ENCODE data around the gene MAGI2. TPM values are rescaled to one million over a fixed set of nuclear protein-coding genes. Genes with fewer than 3 reads are reported as not detected.
A peak's percentile ranks its signal among the peaks of the same experiment; 100 is the strongest.

The MAGI2 gene
- polyA plus RNA-seq (2013, experiment 1 of 2), result 4.1 TPM
- polyA plus RNA-seq (2013, experiment 2 of 2), result 3.9 TPM

DNA sequence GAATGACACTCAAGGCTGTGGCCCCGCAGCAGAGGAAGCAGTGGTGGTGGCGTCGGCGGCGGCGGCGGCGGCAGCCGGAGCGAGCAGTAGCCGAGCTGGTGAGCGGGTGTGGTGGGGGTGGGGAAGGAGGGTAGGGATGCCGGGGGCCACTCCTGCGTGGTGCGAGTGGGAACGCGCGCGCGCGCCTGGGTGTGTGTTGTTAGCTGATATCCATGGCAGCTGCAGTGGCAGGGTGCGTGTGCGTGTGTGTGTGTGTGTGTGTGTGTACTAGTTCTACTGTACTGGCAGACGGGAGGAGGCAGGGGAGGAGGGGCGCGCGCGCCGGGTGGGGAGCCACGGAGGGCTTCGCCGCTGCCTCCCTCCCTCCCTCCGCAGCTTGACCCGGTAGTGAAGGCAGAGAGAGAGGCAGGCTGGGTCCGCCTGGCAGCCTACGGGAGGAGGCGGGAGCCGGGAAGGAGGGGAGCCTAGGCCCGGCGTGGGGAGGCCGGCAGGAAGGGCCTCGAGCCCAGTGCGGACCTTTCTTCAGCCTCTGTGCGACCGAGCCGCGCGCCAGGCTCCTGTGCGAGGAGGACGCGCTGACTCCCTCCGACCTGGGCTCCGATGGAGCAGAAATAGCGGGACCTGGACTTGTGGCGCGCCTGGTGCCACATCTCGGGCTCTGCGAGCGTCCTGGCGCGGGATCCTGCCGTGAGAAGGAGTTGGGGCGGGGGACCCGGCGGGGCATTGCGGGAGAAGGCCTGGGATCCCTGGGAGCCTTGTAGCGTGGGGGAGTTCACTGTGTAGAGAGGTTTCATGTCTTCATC lies at the start of gene MAGI2:
MAGI2 (minus strand) TSS at position 110 of the 803 bp plus-strand sequence. CDS start 347 bp downstream, outside the sequence.
- Histone ChIP-seq H3K27me3 (ENCODE audit: control insufficient read depth in 1 of 2, insufficient read depth in 1 of 2, low read length in 2 of 2) (no peaks in the 10 kb centered on the region), H3K23ac (ENCODE audit: low read length in 2 of 2) (peak within 1 kb of the TSS; percentile 5 to 98), H3K4me2 (ENCODE audit: low read length, poor library complexity, severe bottlenecking) (peak within 1 kb of the TSS; percentile 100), H3K4ac (ENCODE audit: low read depth in 1 of 2, low read length in 2 of 2) (peak within 1 kb of the TSS; percentile 89 to 99), H3K27ac (ENCODE audit: low read length, poor library complexity, severe bottlenecking) (peak within 1 kb of the TSS; percentile 90), H2BK12ac (ENCODE audit: low read length in 2 of 2) (peak within 1 kb of the TSS; percentile 55 to 91), H3K9me3 (ENCODE audit: control insufficient read depth, low read length) (no peaks in the 10 kb centered on the region), H3K36me3 (ENCODE audit: control insufficient read depth in 1 of 2, insufficient read depth in 2 of 2, low read depth in 1 of 2, low read length in 2 of 2) (peaks cover 0 to 18% of the 10 kb centered on the region in 2 experiments), H3K9ac (ENCODE audit: low read length) (peak within 1 kb of the TSS; percentile 100), H4K8ac (ENCODE audit: low read length) (peak within 1 kb of the TSS; percentile 97), H2BK15ac (ENCODE audit: low read depth, poor library complexity, severe bottlenecking) (peak within 1 kb of the TSS; percentile 96), H3K4me1 (ENCODE audit: control insufficient read depth, insufficient read depth, low read depth, low read length) (peaks cover 4% of the 10 kb centered on the region), H3K4me3 (ENCODE audit: insufficient read depth in 1 of 2, low read depth in 1 of 2, low read length in 2 of 2) (peak within 1 kb of the TSS; percentile 87 to 92), H3K14ac (ENCODE audit: low read length in 2 of 2) (peak within 1 kb of the TSS in 1 of 2 experiments; percentile 94), H3K79me1 (replicated peaks; ENCODE audit: low read length, poor library complexity, severe bottlenecking) (peaks cover 24% of the 10 kb centered on the region), H2AFZ (ENCODE audit: low read depth, low read length) (peak within 1 kb of the TSS; percentile 96), H2BK120ac (ENCODE audit: low read depth, low read length) (peak within 1 kb of the TSS; percentile 91), H3K18ac (ENCODE audit: low read depth in 1 of 2, low read length in 2 of 2) (peak within 1 kb of the TSS; percentile 95 to 99), H4K91ac (ENCODE audit: low read length) (peak within 1 kb of the TSS; percentile 93), H2AK5ac (ENCODE audit: low read length, severe bottlenecking) (no peak within 1 kb of the TSS), H2BK5ac (ENCODE audit: low read depth, low read length, poor library complexity, severe bottlenecking) (peak within 1 kb of the TSS; percentile 67)
- DNase-seq, result peak; percentile 93
- under 1% methylated on average over 58 of the region's 67 CpGs for WGBS

DNA sequence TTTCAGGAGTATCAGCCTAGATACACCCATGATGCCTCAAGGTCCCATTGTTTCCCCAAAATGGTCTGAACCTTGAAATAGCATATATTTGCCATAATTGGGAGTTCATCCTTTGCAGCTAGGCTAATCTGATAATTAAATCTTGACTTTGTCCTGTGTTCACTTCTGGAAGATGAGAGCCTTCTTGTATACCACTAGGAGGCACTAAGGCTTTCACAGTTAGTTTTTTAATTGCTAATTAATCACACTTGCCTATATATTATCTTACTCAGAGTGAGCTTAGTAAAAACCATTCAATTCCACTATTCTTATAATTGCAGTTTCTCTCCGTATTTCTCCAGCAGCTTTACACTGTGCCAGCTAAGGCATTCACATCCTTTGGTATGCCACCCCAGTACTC lies 48.7 kb upstream of the MAGI2 start:
- WGBS, result 59% methylated on average over 1 of the region's 1 CpG
- Histone ChIP-seq H2AK5ac (ENCODE audit: low read length, severe bottlenecking) (peak overlapping the region; percentile 27), H4K8ac (ENCODE audit: low read length) (no peak overlapping the region), H2BK12ac (ENCODE audit: low read length in 2 of 2) (no peak overlapping the region), H3K4me2 (ENCODE audit: low read length, poor library complexity, severe bottlenecking) (no peak overlapping the region), H3K14ac (ENCODE audit: low read length in 2 of 2) (no peak overlapping the region), H3K9me3 (ENCODE audit: control insufficient read depth, low read length) (no peaks in the 10 kb centered on the region), H4K91ac (ENCODE audit: low read length) (no peak overlapping the region), H2BK15ac (ENCODE audit: low read depth, poor library complexity, severe bottlenecking) (no peak overlapping the region), H3K4me3 (ENCODE audit: insufficient read depth in 1 of 2, low read depth in 1 of 2, low read length in 2 of 2) (no peak overlapping the region), H3K18ac (ENCODE audit: low read depth in 1 of 2, low read length in 2 of 2) (no peak overlapping the region), H3K36me3 (ENCODE audit: control insufficient read depth in 1 of 2, insufficient read depth in 2 of 2, low read depth in 1 of 2, low read length in 2 of 2) (no peaks in the 10 kb centered on the region), H3K9ac (ENCODE audit: low read length) (no peak overlapping the region), H3K79me1 (replicated peaks; ENCODE audit: low read length, poor library complexity, severe bottlenecking) (no peaks in the 10 kb centered on the region), H3K4ac (ENCODE audit: low read depth in 1 of 2, low read length in 2 of 2) (peak overlapping the region in 1 of 2 experiments; percentile 24), H2BK5ac (ENCODE audit: low read depth, low read length, poor library complexity, severe bottlenecking) (no peak overlapping the region), H2AFZ (ENCODE audit: low read depth, low read length) (no peak overlapping the region), H3K4me1 (ENCODE audit: control insufficient read depth, insufficient read depth, low read depth, low read length) (peaks cover 3% of the 10 kb centered on the region), H3K27ac (ENCODE audit: low read length, poor library complexity, severe bottlenecking) (no peak overlapping the region), H3K27me3 (ENCODE audit: control insufficient read depth in 1 of 2, insufficient read depth in 1 of 2, low read length in 2 of 2) (no peaks in the 10 kb centered on the region), H2BK120ac (ENCODE audit: low read depth, low read length) (no peak overlapping the region), H3K23ac (ENCODE audit: low read length in 2 of 2) (no peak overlapping the region)
- no peak for DNase-seq

DNA sequence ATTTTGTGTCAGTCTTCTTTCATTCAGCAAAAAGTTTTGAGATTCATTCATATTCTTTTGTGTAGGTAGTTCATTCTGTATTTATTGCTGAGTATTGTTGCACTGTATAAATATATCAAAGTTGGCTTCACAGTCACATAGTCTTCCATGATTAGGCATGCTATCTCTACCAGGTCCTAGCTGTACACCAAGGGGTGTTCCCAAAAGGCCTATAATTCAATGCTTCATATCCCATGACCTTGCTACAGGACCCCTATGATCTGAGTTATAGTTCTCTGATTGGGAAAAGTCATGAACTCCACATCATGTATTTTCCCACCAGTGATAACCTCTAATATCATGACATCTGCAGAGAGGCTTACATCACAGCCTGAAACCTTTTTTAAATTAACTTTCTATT lies 47.3 kb upstream of the MAGI2 start:
- H2BK5ac ChIP-seq (ENCODE audit: low read depth, low read length, poor library complexity, severe bottlenecking), result no peak overlapping the region
- H3K18ac ChIP-seq (ENCODE audit: low read depth in 1 of 2, low read length in 2 of 2), result no peak overlapping the region
- no peak overlapping the region for H2BK120ac ChIP-seq (ENCODE audit: low read depth, low read length)

DNA sequence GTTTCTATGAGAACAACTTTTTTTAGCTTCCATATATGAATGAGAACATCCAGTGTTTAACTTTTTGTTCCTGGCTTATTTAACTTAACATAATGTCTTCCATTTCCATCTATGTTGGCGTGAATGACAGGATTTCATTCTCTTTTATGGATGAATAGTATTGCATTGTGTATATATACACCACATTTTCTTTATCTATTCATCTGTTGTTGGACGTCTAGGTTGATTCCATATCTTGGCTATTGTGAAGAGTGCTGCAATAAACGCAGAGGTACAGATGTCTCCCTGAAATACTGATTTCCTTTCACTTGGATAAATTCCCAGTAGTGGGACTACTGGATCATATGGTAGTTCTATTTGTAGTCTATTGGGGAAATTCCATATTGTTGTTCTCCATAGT lies 44.3 kb upstream of the MAGI2 start:
- no peak overlapping the region for H2BK120ac ChIP-seq (ENCODE audit: low read depth, low read length)
- no peak overlapping the region for H2BK5ac ChIP-seq (ENCODE audit: low read depth, low read length, poor library complexity, severe bottlenecking)
- no peak overlapping the region for H4K8ac ChIP-seq (ENCODE audit: low read length)
- no peak for DNase-seq
- no peak overlapping the region for H2BK12ac ChIP-seq (ENCODE audit: low read length in 2 of 2)
- no peak overlapping the region for H3K27ac ChIP-seq (ENCODE audit: low read length, poor library complexity, severe bottlenecking)
- H3K9me3 ChIP-seq (ENCODE audit: control insufficient read depth, low read length), result no peaks in the 10 kb centered on the region
- no peak overlapping the region for H2AFZ ChIP-seq (ENCODE audit: low read depth, low read length)
- H3K4ac ChIP-seq (ENCODE audit: low read depth in 1 of 2, low read length in 2 of 2), result no peak overlapping the region
- H3K4me2 ChIP-seq (ENCODE audit: low read length, poor library complexity, severe bottlenecking), result no peak overlapping the region
- no peaks in the 10 kb centered on the region for H3K4me1 ChIP-seq (ENCODE audit: control insufficient read depth, insufficient read depth, low read depth, low read length)
- H3K79me1 ChIP-seq (replicated peaks; ENCODE audit: low read length, poor library complexity, severe bottlenecking), result no peaks in the 10 kb centered on the region
- no peak overlapping the region for H2BK15ac ChIP-seq (ENCODE audit: low read depth, poor library complexity, severe bottlenecking)
- H3K36me3 ChIP-seq (ENCODE audit: control insufficient read depth in 1 of 2, insufficient read depth in 2 of 2, low read depth in 1 of 2, low read length in 2 of 2), result no peaks in the 10 kb centered on the region
- H3K18ac ChIP-seq (ENCODE audit: low read depth in 1 of 2, low read length in 2 of 2), result no peak overlapping the region
- no peak overlapping the region for H3K23ac ChIP-seq (ENCODE audit: low read length in 2 of 2)
- H3K4me3 ChIP-seq (ENCODE audit: insufficient read depth in 1 of 2, low read depth in 1 of 2, low read length in 2 of 2), result no peak overlapping the region
- no peak overlapping the region for H3K14ac ChIP-seq (ENCODE audit: low read length in 2 of 2)
- H3K27me3 ChIP-seq (ENCODE audit: control insufficient read depth in 1 of 2, insufficient read depth in 1 of 2, low read length in 2 of 2), result no peaks in the 10 kb centered on the region
- no peak overlapping the region for H4K91ac ChIP-seq (ENCODE audit: low read length)
- no peak overlapping the region for H3K9ac ChIP-seq (ENCODE audit: low read length)
- 100% methylated on average over 2 of the region's 3 CpGs for WGBS
- H2AK5ac ChIP-seq (ENCODE audit: low read length, severe bottlenecking), result no peak overlapping the region

More for the DNA sequence above, 47.3 kb upstream of the MAGI2 start:
- no peaks in the 10 kb centered on the region for H3K79me1 ChIP-seq (replicated peaks; ENCODE audit: low read length, poor library complexity, severe bottlenecking)
- DNase-seq, result no peak
- H3K4me3 ChIP-seq (ENCODE audit: insufficient read depth in 1 of 2, low read depth in 1 of 2, low read length in 2 of 2), result no peak overlapping the region
- H4K8ac ChIP-seq (ENCODE audit: low read length), result no peak overlapping the region
- no peak overlapping the region for H3K27ac ChIP-seq (ENCODE audit: low read length, poor library complexity, severe bottlenecking)
- H3K9ac ChIP-seq (ENCODE audit: low read length), result no peak overlapping the region
- H3K36me3 ChIP-seq (ENCODE audit: control insufficient read depth in 1 of 2, insufficient read depth in 2 of 2, low read depth in 1 of 2, low read length in 2 of 2), result no peaks in the 10 kb centered on the region
- peaks cover 3% of the 10 kb centered on the region for H3K4me1 ChIP-seq (ENCODE audit: control insufficient read depth, insufficient read depth, low read depth, low read length)
- H3K27me3 ChIP-seq (ENCODE audit: control insufficient read depth in 1 of 2, insufficient read depth in 1 of 2, low read length in 2 of 2), result no peaks in the 10 kb centered on the region
- H3K4me2 ChIP-seq (ENCODE audit: low read length, poor library complexity, severe bottlenecking), result no peak overlapping the region
- no peak overlapping the region for H4K91ac ChIP-seq (ENCODE audit: low read length)
- no peak overlapping the region for H2BK12ac ChIP-seq (ENCODE audit: low read length in 2 of 2)
- no peak overlapping the region for H2AK5ac ChIP-seq (ENCODE audit: low read length, severe bottlenecking)
- no peak overlapping the region for H2BK15ac ChIP-seq (ENCODE audit: low read depth, poor library complexity, severe bottlenecking)
- H3K9me3 ChIP-seq (ENCODE audit: control insufficient read depth, low read length), result no peaks in the 10 kb centered on the region
- H3K14ac ChIP-seq (ENCODE audit: low read length in 2 of 2), result no peak overlapping the region
- no peak overlapping the region for H3K23ac ChIP-seq (ENCODE audit: low read length in 2 of 2)
- H3K4ac ChIP-seq (ENCODE audit: low read depth in 1 of 2, low read length in 2 of 2), result no peak overlapping the region
- no peak overlapping the region for H2AFZ ChIP-seq (ENCODE audit: low read depth, low read length)
